WERI-Rb-1 (cell line): ENCODE data around the gene CEP350.

ENCODE experiments used
- DNase-seq: peaks from one replicate; pipeline ENCODE4 v3.0.0-alpha.2; 2020
- H3K27ac ChIP-seq: fragments of 250-450 bp; sonication (Bioruptor Pico); 2 replicates; pipeline ENCODE4 v1.5.1; 2020; ENCODE audit warnings: mild to moderate bottlenecking, moderate library complexity
- H3K27me3 ChIP-seq: fragments of 250-450 bp; sonication (Bioruptor Pico); 2 replicates; pipeline ENCODE4 v1.5.1; 2021; ENCODE audit warnings: mild to moderate bottlenecking, low read depth, moderate library complexity; ENCODE audit not compliant: insufficient read depth, severe bottlenecking
- H3K36me3 ChIP-seq: fragments of 250-450 bp; sonication (Bioruptor Pico); 2 replicates; pipeline ENCODE4 v1.5.1; 2020; ENCODE audit warnings: mild to moderate bottlenecking, moderate library complexity
- H3K4me3 ChIP-seq: 2 replicates; pipeline ENCODE4 v1.5.1; 2011; ENCODE audit warnings: low read depth, mild to moderate bottlenecking, control low read depth, low read length
- H3K9me3 ChIP-seq: fragments of 250-450 bp; sonication (Bioruptor Pico); 2 replicates; pipeline ENCODE4 v1.5.1; 2021; ENCODE audit warnings: mild to moderate bottlenecking, moderate library complexity; ENCODE audit not compliant: severe bottlenecking
- TF ChIP-seq, protein P1 (sequence below): IDR thresholded peaks from 2 replicates; pipeline ENCODE4 v1.5.1; 2011; ENCODE audit warnings: low read depth, mild to moderate bottlenecking, control low read depth, inconsistent platforms, low read length

The CEP350 gene

DNA sequence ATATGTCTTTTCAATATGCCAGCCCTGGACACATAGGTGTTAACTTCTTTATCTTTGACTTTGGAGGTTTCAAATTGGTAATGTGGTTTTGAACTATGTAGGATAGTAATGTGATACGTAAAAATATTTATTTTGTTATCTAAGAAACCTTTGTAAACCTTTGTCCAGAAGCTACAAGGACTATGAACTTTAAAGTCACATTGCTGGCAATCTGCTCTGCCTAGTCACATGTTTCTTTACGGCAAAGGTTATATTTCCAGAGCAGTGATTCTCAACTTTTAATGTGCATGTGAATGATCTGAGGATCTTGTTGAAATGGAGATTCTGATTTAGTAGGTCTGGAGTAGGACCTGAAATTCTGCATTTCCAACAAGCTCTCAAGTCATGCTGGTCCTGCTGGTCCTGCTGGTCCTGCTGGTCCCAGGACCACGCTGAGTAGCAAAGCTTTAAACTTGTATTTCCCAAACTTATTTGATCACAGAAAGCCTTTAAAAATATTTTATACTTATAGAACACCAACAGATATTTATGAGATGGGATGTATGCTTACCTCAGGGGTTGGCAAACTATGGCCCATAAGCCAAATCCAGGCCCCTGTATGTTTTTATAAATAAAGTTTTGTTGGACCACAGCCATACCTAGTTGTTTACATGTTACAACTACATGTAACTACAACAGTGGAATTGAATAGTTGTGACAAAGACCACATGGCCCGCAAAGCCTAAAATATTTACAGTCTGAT, 142.1 kb downstream of the CEP350 start:
- Histone ChIP-seq H3K27me3 (no peaks in the 10 kb centered on the region), H3K27ac (no peak overlapping the region), H3K36me3 (peaks cover 87% of the 10 kb centered on the region), H3K4me3 (no peak overlapping the region), H3K9me3 (no peaks in the 10 kb centered on the region)
- TF ChIP-seq, protein P1, sequence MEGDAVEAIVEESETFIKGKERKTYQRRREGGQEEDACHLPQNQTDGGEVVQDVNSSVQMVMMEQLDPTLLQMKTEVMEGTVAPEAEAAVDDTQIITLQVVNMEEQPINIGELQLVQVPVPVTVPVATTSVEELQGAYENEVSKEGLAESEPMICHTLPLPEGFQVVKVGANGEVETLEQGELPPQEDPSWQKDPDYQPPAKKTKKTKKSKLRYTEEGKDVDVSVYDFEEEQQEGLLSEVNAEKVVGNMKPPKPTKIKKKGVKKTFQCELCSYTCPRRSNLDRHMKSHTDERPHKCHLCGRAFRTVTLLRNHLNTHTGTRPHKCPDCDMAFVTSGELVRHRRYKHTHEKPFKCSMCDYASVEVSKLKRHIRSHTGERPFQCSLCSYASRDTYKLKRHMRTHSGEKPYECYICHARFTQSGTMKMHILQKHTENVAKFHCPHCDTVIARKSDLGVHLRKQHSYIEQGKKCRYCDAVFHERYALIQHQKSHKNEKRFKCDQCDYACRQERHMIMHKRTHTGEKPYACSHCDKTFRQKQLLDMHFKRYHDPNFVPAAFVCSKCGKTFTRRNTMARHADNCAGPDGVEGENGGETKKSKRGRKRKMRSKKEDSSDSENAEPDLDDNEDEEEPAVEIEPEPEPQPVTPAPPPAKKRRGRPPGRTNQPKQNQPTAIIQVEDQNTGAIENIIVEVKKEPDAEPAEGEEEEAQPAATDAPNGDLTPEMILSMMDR, result no peak
- DNase-seq, result no peak

DNA sequence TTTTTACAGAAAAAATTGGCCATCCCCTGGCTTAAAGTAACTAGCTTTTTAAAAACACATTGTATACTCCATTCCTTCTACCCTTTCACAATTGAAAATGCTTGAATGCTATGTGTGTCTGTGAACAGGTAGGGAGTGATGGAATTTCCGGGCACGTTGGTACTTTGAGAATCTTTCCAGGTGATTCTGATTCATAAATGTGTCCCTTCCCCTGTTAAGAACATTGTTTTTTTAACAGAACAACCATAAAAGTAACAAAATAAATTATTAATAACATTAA, 142.7 kb downstream of the CEP350 start:
- Histone ChIP-seq H3K27ac (no peak overlapping the region), H3K36me3 (peaks cover 85% of the 10 kb centered on the region), H3K4me3 (no peak overlapping the region), H3K27me3 (no peaks in the 10 kb centered on the region), H3K9me3 (no peaks in the 10 kb centered on the region)
- TF ChIP-seq, protein P1, result no peak
- no peak for DNase-seq

DNA sequence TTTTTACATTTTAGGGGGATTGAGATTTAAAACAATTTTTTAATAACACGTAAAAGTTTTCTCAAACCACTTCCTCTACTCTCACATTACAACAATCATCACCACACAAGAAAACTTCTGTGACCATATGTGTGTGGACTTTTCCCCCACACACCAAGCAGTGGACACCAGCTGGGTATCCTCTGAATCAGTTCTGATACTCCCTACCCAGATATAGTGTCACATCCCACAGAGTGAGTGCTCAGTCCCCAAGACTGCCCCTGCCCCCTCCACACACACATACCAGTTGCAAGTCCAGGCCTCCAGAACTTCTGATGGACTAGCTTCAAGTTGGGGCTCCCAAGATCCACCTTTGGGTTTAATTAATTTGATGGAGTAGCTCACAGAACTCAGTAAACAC, 146.8 kb downstream of the CEP350 start:
- no peaks in the 10 kb centered on the region for H3K27me3 ChIP-seq
- no peak overlapping the region for H3K4me3 ChIP-seq
- H3K9me3 ChIP-seq, result no peaks in the 10 kb centered on the region
- no peak for DNase-seq
- peaks cover 58% of the 10 kb centered on the region for H3K36me3 ChIP-seq
- TF ChIP-seq, protein P1, result no peak
- H3K27ac ChIP-seq, result no peak overlapping the region

DNA sequence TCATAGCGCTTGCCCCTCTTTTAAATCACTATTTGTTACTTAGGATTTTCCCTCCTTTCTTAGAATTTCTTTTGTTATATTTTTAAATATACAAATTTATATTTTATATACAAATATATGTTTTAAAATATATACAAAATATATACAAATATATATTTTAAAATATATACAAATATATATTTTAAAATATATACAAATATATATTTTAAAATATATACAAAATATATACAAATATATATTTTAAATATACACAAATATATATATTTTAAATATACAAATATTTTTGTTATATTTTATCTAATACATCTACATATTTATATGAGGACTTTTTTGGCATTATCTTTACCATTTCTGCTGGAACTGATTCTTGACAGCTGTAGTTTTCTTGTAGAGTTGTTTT, 149.2 kb downstream of the CEP350 start:
- TF ChIP-seq, protein P1, result no peak
- Histone ChIP-seq H3K27me3 (no peaks in the 10 kb centered on the region), H3K36me3 (peaks cover 44% of the 10 kb centered on the region), H3K4me3 (no peak overlapping the region), H3K9me3 (no peaks in the 10 kb centered on the region), H3K27ac (no peak overlapping the region)
- DNase-seq, result no peak

DNA sequence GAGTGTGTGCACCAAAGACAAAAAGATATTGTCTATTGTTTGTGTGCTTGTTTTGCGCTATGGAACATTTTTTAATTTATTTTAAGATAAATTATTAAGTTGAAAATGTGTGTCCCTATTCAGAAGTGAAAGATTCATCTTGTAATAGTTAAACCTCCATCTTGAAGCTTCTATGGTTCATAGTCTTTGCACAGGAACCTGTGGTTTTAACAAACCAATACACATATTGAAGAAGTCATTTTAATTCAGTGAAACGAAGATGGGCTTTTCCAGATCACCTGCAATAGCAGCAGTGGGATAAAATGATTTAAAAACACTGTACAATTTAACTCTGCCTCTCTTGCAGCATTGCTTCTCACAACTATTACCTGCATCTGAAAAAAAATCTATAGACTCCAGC, 157.5 kb downstream of the CEP350 start:
- TF ChIP-seq, protein P1, result no peak
- no peak overlapping the region for H3K27ac ChIP-seq

More for the DNA sequence above, 157.5 kb downstream of the CEP350 start:
- Histone ChIP-seq H3K36me3 (peaks cover 40% of the 10 kb centered on the region), H3K9me3 (no peaks in the 10 kb centered on the region), H3K4me3 (no peak overlapping the region), H3K27me3 (no peaks in the 10 kb centered on the region)
- no peak for DNase-seq
